RWPE2 (cell line): Measurements from ENCODE around the gene CLEC11A.

Experiments
- ATAC-seq: fragments of 200-7000 bp; cut with Tn5 transposase; 3 replicates; pipeline ENCODE4 v1.9.1; 2021; ENCODE audit warnings: low read depth
- DNase-seq: peaks from one replicate; pipeline ENCODE4 v3.0.0-alpha.2; 2020; ENCODE audit warnings: low spot score
- H3K27ac ChIP-seq: fragments of 450-650 bp; 2 replicates; pipeline ENCODE4 v1.5.1; 2017; ENCODE audit warnings: mild to moderate bottlenecking; ENCODE audit not compliant: poor library complexity, severe bottlenecking
- H3K27me3 ChIP-seq: fragments of 250-450 bp; sonication (Bioruptor Pico); 2 replicates; pipeline ENCODE4 v1.5.1; 2021; ENCODE audit warnings: mild to moderate bottlenecking, moderate library complexity; ENCODE audit not compliant: insufficient read depth, poor library complexity, severe bottlenecking
- H3K36me3 ChIP-seq: fragments of 250-450 bp; sonication (Bioruptor Pico); 2 replicates; pipeline ENCODE4 v1.5.1; 2020; ENCODE audit warnings: low read depth, mild to moderate bottlenecking, moderate library complexity
- H3K4me1 ChIP-seq: fragments of 250-450 bp; sonication (Bioruptor Pico); 2 replicates; pipeline ENCODE4 v1.5.1; 2021; ENCODE audit warnings: mild to moderate bottlenecking, moderate library complexity; ENCODE audit not compliant: insufficient read depth, poor library complexity, severe bottlenecking
- H3K4me3 ChIP-seq: fragments of 250-450 bp; sonication (Bioruptor Pico); 2 replicates; pipeline ENCODE4 v1.5.1; 2021; ENCODE audit warnings: mild to moderate bottlenecking, moderate library complexity; ENCODE audit not compliant: severe bottlenecking
- H3K9me3 ChIP-seq: fragments of 250-450 bp; sonication (Bioruptor Pico); 2 replicates; pipeline ENCODE4 v1.5.1; 2021; ENCODE audit warnings: mild to moderate bottlenecking, moderate library complexity; ENCODE audit not compliant: severe bottlenecking
- CTCF ChIP-seq: fragments of 450-650 bp; IDR thresholded peaks from one replicate; pipeline ENCODE4 v1.5.1; 2017; ENCODE audit warnings: mild to moderate bottlenecking, moderate library complexity; ENCODE audit not compliant: poor library complexity, severe bottlenecking

CLEC11A gene

DNA sequence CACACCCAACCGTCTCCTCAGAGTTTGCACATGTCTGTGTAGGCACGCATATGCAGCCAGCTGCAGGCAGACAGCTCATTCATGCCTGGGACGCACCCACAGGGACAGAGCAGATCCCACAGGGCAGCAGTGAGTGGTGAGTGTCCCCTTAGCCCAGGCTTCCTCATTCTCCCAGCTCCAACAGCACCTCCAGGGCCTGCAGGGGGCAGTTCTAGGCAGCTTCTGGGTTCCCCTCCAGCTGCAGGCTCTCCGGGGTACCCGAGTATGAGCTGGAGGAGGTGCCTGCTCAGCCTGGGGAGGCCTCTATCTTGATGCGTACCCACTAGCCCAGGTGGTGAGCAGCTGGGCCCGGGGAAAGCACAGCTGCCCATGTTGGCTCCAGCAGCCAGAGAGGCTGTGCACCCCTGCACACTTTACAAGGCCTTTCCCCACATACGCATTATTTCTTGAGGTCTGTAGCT lies 2.2 kb upstream of the CLEC11A start:
- Histone ChIP-seq H3K9me3 (no peaks in the 10 kb centered on the region), H3K36me3 (no peaks in the 10 kb centered on the region), H3K4me1 (no peaks in the 10 kb centered on the region), H3K4me3 (no peak overlapping the region), H3K27me3 (peaks cover 27% of the 10 kb centered on the region), H3K27ac (no peak overlapping the region)
- DNase-seq (no peak), ATAC-seq (0 out of 3 replicates have a peak, but pooled peaks have one; percentile 5)
- TF ChIP-seq CTCF = no peak

- Histone ChIP-seq H3K4me3 (no peak overlapping the region), H3K4me1 (no peaks in the 10 kb centered on the region), H3K27me3 (peaks cover 23% of the 10 kb centered on the region), H3K27ac (no peak overlapping the region), H3K36me3 (no peaks in the 10 kb centered on the region), H3K9me3 (no peaks in the 10 kb centered on the region)
- TF ChIP-seq CTCF = no peak
- DNase-seq = no peak
- no peak for ATAC-seq
Observed at GRCh38 chr19:50721441-50722137, 1.6 kb upstream of the CLEC11A start.

- Histone ChIP-seq H3K36me3 (no peaks in the 10 kb centered on the region), H3K27me3 (peaks cover 14% of the 10 kb centered on the region), H3K4me1 (no peaks in the 10 kb centered on the region), H3K27ac (no peak overlapping the region), H3K9me3 (no peaks in the 10 kb centered on the region), H3K4me3 (no peak overlapping the region)
- ATAC-seq (no peak), DNase-seq (no peak)
- TF ChIP-seq CTCF = no peak
Observed at GRCh38 chr19:50722201-50723013, 757 bp upstream of the CLEC11A start.

DNA sequence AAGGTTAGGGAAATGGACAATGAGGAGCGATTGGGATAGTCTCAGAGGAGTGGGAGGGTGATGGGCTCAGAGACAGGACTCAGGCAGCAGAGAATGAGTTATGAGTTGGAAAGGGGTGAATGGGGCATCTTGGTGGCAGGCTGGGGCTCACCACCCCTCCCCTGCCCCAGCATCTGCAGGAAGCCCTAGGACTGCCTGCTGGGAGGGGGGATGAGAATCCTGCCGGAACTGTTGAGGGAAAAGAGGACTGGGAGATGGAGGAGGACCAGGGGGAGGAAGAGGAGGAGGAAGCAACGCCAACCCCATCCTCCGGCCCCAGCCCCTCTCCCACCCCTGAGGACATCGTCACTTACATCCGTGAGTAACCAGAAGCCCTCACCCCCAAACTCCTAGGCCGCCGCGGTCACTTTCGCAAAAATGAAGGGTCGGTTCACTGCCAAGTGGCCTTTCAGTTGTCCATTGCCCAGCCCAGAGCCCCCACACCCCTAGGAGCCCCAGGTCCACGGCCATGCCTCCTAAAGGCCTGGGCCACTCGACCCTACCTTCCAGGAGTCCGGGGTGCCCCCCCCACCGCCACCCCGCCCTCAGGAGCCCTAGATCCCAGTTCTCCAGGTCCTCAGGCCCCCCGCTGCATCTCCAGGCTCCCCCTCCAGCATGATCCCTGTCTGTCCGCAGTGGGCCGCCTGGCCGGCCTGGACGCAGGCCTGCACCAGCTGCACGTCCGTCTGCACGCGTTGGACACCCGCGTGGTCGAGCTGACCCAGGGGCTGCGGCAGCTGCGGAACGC lies 764 bp downstream of the CLEC11A start:
- no peaks in the 10 kb centered on the region for H3K9me3 ChIP-seq
- peaks cover 2% of the 10 kb centered on the region for H3K27me3 ChIP-seq
- no peak for TF ChIP-seq CTCF
- no peaks in the 10 kb centered on the region for H3K4me1 ChIP-seq
- ATAC-seq (no peak), DNase-seq (no peak)
- H3K4me3 ChIP-seq = peak overlapping the region; percentile 50
- no peaks in the 10 kb centered on the region for H3K36me3 ChIP-seq
- no peak overlapping the region for H3K27ac ChIP-seq
